Measurements from ENCODE around the gene AGL.
A peak's percentile ranks its signal among the peaks of the same experiment; 100 is the strongest.

Gene AGL

DNA sequence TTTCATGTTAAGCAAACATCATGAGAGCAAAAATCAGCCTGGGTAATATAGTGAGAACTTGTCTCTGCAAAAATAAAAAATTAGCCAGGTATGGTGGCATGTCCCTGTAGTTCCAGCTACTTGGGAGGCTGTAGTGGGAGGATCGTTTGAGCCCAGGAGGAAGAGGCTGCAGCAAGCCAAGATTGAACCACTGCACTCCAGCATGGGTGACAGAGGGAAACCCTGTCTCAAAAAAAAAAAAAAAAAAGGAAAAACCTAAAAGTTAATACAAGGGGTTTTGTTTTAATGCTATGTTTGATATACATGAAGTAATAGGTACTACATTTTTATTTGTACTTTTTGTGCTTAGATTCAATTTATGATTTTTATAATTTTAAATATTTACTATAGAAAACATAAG is 92.6 kb downstream of the AGL start:
- H3K4me1 Mint-ChIP-seq = peaks cover 17% of the 10 kb centered on the region
- peak overlapping the region; percentile 28 to 92 (median 76) for H3K27ac Mint-ChIP-seq
- H3K36me3 Mint-ChIP-seq (ENCODE audit: low read depth) = no peaks in the 10 kb centered on the region
- peaks cover 8% of the 10 kb centered on the region for H3K27me3 Mint-ChIP-seq (ENCODE audit: low read depth)
- no peak overlapping the region for H3K4me3 Mint-ChIP-seq
- TF ChIP-seq, protein P1, sequence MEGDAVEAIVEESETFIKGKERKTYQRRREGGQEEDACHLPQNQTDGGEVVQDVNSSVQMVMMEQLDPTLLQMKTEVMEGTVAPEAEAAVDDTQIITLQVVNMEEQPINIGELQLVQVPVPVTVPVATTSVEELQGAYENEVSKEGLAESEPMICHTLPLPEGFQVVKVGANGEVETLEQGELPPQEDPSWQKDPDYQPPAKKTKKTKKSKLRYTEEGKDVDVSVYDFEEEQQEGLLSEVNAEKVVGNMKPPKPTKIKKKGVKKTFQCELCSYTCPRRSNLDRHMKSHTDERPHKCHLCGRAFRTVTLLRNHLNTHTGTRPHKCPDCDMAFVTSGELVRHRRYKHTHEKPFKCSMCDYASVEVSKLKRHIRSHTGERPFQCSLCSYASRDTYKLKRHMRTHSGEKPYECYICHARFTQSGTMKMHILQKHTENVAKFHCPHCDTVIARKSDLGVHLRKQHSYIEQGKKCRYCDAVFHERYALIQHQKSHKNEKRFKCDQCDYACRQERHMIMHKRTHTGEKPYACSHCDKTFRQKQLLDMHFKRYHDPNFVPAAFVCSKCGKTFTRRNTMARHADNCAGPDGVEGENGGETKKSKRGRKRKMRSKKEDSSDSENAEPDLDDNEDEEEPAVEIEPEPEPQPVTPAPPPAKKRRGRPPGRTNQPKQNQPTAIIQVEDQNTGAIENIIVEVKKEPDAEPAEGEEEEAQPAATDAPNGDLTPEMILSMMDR (IDR thresholded peaks at IDR 0.05; ENCODE audit: unreplicated experiment in 3 of 3) = no peak
- no peaks in the 10 kb centered on the region for H3K9me3 Mint-ChIP-seq

DNA sequence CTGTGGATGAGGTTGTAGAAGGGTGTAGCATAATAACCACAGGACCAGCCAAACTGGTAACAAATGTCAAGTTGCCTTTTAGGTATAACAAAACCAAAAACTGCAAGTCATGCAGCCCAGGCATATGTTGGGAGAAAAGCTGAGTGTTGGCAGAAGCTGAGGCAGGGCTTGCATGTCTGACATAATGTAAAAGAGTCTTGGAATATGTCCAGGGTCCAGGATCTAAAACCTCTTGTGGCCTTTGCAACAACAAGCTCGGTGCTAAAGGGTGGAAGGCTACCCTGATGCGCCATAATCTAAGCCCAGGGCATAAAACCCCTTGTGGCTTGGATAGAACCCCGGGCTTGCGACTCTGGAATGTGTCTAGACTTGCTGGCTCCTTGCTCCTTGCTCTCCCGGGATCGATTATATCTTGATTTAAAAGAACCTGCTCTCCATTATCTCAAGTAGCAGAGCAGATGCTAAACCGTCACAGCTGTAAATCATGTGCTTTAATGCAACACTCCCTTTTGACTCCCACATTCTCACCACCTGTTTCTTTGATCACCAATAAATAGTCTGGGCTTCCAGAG is 93.1 kb downstream of the AGL start:
- Mint-ChIP-seq H3K27me3 (ENCODE audit: low read depth) (peaks cover 8% of the 10 kb centered on the region), H3K27ac (peak overlapping the region; percentile 63 to 92 (median 76)), H3K36me3 (ENCODE audit: low read depth) (no peaks in the 10 kb centered on the region), H3K9me3 (no peaks in the 10 kb centered on the region), H3K4me1 (peaks cover 17% of the 10 kb centered on the region), H3K4me3 (peak overlapping the region in 2 of 3 experiments; percentile 8 to 17)
- TF ChIP-seq, protein P1 (IDR thresholded peaks at IDR 0.05; ENCODE audit: unreplicated experiment in 3 of 3) = no peak

DNA sequence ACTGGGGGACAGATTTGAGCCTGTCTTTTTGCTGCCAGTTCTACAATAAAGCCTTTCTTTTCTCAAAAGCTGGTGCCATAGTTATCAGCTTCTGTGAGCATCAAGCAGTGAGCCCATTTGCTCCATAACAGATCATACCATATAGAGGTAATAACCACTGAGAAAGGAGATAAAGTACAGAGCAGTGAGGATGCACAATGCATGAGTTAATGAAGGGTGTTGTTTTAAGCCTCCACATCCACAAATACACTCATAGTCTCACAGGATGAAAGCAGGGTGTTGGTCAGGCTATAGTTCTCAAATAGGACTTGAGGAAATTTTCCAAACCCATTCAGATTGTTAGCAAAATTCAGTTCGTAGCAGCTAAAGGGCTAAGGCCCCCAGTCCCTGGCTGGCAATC is 94.0 kb downstream of the AGL start:
- Mint-ChIP-seq H3K27me3 (ENCODE audit: low read depth) (peaks cover 8% of the 10 kb centered on the region), H3K4me1 (peaks cover 17% of the 10 kb centered on the region), H3K36me3 (ENCODE audit: low read depth) (no peaks in the 10 kb centered on the region), H3K27ac (peak overlapping the region; percentile 63 to 92 (median 76)), H3K9me3 (no peaks in the 10 kb centered on the region), H3K4me3 (no peak overlapping the region)
- TF ChIP-seq, protein P1 (IDR thresholded peaks at IDR 0.05; ENCODE audit: unreplicated experiment in 3 of 3) = no peak

DNA sequence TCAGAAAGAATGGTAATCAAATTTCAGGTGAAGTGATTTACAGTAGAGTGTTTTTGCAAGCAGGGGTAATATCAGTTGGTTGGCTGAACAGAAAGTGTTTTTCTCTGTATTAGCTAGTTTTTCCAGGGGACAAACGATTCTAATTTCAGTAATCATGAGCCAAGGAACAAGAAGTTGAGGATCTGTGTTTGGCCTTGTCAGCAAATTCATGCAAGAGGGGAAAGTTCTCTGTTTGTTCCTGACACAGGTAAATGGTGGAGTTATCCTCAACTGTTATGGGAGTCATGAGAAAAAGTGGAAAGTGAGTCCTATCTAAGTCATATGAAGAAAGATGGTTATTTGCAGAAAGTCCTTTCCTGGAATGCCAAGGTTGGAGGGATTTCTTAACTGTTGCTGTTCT is 95.0 kb downstream of the AGL start:
- H3K4me1 Mint-ChIP-seq = peaks cover 17% of the 10 kb centered on the region
- H3K27ac Mint-ChIP-seq = peak overlapping the region in 1 of 3 experiments; percentile 23
- H3K27me3 Mint-ChIP-seq (ENCODE audit: low read depth) = peaks cover 4% of the 10 kb centered on the region
- TF ChIP-seq, protein P1 (IDR thresholded peaks at IDR 0.05; ENCODE audit: unreplicated experiment in 3 of 3) = no peak
- no peaks in the 10 kb centered on the region for H3K9me3 Mint-ChIP-seq
- H3K4me3 Mint-ChIP-seq = no peak overlapping the region
- H3K36me3 Mint-ChIP-seq (ENCODE audit: low read depth) = no peaks in the 10 kb centered on the region

DNA sequence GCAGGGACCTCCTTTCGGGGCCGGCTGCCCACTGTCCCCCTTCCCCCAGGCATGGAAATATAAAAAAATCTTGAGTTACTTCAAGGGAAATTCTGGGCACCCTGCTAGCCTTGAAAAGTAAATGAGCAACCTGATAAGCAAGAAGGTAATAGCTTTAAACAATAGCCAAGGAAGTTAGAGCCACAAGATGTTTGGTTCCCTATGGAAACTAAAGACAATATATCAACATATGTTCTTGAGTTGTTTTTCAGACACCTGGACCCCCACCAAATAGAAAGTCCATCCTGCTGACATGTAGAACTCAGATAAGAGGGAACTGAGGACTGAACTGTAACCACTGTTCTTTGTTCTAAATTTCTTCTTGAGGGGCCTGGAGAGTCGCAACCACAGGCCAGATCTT is 100.3 kb downstream of the AGL start:
- H3K27ac Mint-ChIP-seq = no peak overlapping the region
- no peaks in the 10 kb centered on the region for H3K4me1 Mint-ChIP-seq
- H3K9me3 Mint-ChIP-seq = no peaks in the 10 kb centered on the region
- TF ChIP-seq, protein P1 (IDR thresholded peaks at IDR 0.05; ENCODE audit: unreplicated experiment in 3 of 3) = no peak
- H3K27me3 Mint-ChIP-seq (ENCODE audit: low read depth) = no peaks in the 10 kb centered on the region
- H3K36me3 Mint-ChIP-seq (ENCODE audit: low read depth) = no peaks in the 10 kb centered on the region
- no peak overlapping the region for H3K4me3 Mint-ChIP-seq

DNA sequence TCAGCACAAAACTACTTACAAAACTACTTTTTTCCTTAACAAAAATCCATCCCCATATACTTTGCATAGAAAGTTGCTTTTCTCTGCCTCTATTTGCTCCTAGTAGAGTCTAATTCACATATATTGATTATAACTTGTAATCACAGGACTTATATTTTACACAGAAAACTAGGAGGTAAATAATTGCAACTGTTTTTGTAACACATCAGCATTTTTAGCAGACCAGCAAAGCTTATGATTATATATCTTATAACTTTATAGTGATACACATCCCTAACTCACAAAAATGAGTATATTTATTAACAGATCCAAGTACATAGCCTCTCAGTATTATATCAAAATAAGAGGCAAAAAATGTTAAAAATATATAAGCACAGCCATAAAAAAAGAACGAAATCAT is 102.4 kb downstream of the AGL start:
- no peak overlapping the region for H3K4me3 Mint-ChIP-seq
- H3K27me3 Mint-ChIP-seq (ENCODE audit: low read depth) = peaks cover 3% of the 10 kb centered on the region
- peaks cover 6% of the 10 kb centered on the region for H3K9me3 Mint-ChIP-seq
- H3K27ac Mint-ChIP-seq = no peak overlapping the region
- H3K4me1 Mint-ChIP-seq = no peaks in the 10 kb centered on the region
- TF ChIP-seq, protein P1 (IDR thresholded peaks at IDR 0.05; ENCODE audit: unreplicated experiment in 3 of 3) = no peak
- no peaks in the 10 kb centered on the region for H3K36me3 Mint-ChIP-seq (ENCODE audit: low read depth)
